HG02852 (cell line): ENCODE data around the gene EFNA5.
A peak's percentile ranks its signal among the peaks of the same experiment; 100 is the strongest.
"Not testable (repeated sequence)": the region's sequence is repeated elsewhere in the genome, so short reads cannot be mapped to it uniquely, and the experiment has no call there.

Source experiments
- ATAC-seq: cut with Tn5 transposase; IDR thresholded peaks from one replicate; pipeline ENCODE4 v1.9.1; 2021; ENCODE audit warnings: mild to moderate bottlenecking, moderate library complexity; ENCODE audit not compliant: unreplicated experiment

The EFNA5 gene

DNA sequence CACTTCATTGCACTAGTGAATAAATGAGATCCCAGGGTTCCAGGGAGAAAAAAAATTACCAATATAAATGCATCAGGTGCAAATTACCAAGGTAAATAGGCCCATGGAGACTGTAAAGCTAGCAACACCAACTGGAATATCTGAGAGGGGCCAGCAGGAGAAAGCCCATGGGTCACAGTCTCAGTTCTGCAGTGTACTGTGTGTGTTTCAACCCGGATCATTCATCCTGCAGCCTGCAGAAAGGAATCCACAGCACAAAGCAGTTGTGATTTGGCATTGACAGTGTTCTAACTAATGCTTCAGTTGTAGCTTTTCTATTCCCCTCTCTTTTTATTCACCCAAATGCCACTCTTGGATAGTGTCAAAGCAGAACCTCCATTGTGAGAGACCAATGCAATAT, 171.0 kb downstream of the EFNA5 start:
- no peak for ATAC-seq

GRCh38 chr5:107499237-107499636, 171.5 kb downstream of the EFNA5 start:
- no peak for ATAC-seq

DNA sequence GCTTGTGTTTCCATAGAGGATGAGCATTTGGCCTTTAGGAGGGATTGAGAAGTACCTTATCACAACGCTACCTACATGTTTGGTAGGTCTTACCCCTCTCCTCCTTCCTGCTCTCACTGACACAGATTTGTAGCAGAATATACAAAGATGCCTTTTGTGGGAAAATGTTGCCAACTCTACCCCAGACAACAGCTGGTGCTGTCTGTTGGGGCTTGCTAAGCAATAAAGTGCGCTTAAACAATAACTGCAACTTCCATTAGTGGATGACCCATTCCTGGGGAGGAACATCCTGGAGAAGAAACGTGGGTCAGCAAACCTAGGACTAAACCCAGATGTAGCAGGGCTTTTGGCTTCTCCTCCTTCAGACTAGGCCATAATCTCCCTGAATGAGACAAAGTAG, 174.3 kb downstream of the EFNA5 start:
- ATAC-seq: no peak

DNA sequence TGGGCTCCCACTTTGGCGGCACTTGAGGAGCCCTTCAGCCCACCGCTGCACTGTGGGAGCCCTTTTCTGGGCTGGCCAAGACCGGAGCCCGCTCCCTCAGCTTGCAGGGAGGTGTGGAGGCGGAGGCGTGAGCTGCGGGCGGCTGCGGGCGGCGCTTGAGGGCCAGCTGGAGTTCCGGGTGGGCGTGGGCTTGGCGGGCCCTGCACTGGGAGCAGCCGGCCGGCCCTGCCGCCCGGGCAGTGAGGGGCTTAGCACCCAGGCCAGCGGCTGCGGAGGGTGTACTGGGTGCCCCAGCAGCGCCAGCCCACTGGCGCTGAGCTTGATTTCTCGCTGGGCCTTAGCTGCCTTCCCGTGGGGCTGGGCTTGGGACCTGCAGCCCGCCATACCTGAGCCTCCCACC, 176.6 kb downstream of the EFNA5 start:
- not testable (repeated sequence) for ATAC-seq

DNA sequence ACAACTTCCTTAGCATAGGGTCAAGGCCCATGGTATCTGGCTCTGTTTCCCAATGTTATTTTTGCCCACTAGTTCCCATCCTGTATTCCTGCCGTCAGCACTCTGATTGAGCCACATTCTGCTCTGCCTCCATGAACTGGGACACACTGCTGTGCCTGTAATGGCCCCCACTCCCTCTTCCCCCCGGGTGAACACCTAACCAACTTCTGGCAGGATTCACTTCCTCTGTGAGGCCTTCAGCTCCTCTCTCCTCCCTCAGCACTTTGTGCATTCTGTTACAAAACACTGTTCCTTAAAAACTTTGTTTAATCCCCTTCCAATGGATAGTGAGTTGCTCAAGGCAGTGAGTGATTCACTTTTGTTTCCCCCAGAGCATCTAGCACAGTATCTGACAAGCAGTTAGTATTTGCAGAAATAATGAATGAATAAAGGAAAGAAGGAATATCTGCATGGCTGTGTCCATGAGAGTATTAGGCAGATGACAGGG, 183.6 kb downstream of the EFNA5 start:
- no peak for ATAC-seq

GRCh38 chr5:107486489-107486888, 184.2 kb downstream of the EFNA5 start:
- ATAC-seq: peak; percentile 73

DNA sequence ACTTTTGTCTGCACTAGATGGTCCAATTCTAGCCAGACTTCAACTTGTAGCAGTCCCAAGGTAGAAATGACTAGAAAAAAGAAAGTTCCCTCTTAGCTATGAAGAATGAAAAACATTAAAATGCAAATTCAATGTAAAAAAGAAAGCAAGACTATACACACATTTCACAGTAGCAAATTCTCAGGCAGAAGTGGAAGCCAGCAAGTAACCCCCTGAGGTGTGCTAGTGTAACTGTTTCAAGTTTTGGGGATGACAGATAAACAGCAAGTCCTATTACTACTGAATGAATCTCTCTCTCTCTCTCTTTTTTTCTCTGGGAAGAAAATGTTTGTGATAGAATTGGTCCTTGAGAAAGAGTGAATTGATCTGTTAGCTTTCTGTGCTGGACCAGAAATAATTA, 185.6 kb downstream of the EFNA5 start:
- ATAC-seq: peak; percentile 60

- ATAC-seq: no peak
These were observed 186.5 kb downstream of the EFNA5 start for GRCh38 chr5:107484281-107484680.

DNA sequence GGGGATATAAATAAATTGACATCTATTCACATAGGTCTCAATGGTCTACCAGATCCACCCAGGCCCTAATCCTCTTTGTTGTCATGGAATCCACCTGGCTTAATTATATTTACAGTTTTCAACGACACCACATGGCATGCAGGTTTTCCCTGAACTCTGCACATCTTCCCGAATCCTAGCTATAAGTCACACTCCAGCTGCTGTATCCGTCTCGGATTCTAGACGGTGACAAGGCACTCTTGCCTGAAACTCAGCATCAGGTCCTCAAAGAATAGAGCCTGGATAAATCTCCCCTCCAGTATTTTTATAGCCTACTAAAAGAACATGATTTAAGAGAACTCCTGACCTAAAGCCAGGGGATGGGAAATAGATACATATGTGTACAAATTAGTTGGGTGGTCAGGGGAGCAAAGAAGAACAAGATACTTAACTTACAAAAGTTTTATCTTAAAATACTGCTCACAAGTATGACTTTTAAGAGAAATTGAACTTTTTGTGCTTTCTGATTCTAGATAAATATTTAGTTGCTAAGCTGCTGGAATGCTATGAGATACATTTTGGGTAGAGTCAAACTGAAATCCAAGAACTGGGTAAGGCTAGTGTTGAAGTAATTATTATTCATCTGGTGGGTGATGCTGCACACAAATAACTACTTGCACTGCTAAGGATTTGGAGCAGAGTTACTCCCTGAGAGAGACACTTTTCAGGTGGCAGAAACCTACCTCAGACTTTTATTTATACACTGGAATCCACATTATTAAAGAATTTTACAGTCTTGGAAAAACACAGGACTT, 187.3 kb downstream of the EFNA5 start:
- ATAC-seq: no peak

GRCh38 chr5:107478068-107478641, 192.6 kb downstream of the EFNA5 start:
- no peak for ATAC-seq

DNA sequence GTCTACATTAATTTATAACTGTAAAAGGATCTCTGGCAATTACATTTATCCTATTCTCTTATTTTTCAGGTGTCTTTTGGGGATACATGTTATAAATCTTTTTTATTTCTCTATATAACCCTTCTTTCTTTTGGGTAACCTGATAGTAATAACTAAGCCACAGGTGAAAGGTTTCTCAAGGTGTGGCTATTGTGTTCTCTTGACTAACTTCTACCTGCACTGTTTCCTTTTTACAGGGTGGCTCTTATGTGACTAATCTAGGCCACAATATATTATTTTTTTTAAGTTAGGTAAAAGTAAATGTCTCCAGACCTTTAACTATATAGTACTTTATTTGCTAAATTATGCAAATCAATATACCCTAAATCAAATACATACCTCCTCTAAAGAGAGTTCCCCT, 193.2 kb downstream of the EFNA5 start:
- ATAC-seq: no peak

DNA sequence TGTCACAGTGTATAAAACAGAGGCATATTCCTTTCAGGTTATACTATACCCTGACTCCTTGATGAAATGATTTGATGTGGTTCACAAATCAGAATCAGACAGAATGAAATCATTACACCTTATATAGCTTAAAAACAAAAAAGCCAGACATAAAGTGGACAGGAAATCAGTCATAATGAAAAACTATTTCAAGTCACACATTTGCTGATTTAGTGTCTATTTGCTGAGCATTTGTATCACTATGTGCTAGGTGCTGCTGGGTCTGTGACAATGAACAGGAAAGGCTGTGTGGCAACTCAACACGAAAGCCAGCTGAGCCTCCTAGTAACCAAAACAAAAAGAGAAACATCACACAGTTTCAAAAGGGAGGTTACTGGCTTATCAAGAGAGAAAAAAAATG, 194.0 kb downstream of the EFNA5 start:
- ATAC-seq: peak; percentile 94

DNA sequence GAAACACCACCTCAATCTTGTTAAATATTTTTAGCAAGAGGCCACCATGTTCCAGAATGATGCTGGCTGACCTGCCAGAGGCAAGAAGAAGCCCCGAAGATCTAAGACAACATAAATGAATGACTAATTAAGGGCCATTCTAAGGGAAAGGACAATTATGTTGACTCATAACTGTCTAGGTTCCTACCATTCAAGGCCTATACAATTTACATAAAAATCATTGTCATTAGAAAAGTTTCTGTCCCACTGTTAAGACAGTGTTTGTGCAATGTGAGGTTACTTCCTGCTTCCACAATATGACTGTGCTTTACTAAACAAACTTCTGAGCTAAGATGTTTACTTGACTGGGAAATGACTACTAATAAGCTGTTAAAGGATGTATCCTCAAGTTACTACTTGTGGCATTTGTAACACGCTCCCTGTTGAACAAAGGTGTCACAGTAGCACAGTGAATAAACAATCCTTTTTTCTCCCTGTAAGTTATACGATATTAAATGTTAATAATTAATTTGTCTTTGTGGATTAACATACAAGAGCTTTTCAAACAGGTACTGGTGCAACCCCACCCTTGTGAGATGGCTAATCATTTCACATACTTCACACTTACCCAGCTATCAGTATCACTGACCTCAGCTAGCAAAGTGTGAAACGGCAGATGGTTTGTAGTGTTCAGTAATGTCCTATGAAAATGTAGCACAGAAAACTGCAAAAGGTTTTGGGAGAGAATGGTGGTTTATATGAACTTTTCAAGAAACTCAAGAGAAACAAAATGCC, 195.8 kb downstream of the EFNA5 start:
- peak; percentile 48 for ATAC-seq

GRCh38 chr5:107474361-107474715, 196.4 kb downstream of the EFNA5 start:
- no peak for ATAC-seq

DNA sequence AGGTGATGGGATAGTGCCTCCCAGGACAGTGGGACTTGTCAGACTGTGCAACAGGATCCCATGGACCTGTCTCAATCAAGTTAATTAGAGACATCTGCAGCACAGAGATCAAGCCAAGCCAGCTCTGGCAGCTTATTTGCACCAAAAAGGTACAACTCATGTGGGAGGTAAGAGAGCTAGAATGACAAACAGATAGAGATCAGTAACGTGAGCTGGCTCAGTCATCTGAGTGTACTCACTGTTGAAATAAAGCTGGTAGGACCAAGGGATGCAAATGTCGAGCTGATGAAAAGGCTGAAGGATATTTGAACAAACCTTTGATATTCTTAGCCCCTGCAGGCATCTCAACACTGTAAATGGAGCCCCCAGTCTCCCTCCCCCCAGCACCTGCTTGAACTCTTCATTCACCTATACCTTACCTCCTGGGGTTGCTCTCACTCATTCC, 198.1 kb downstream of the EFNA5 start:
- ATAC-seq: no peak

GRCh38 chr5:107470295-107470582, 200.5 kb downstream of the EFNA5 start:
- ATAC-seq: no peak

GRCh38 chr5:107469485-107470294, 201.0 kb downstream of the EFNA5 start:
- no peak for ATAC-seq

- ATAC-seq: no peak
These were observed 201.7 kb downstream of the EFNA5 start for GRCh38 chr5:107469064-107469463.

- no peak for ATAC-seq
These were observed 202.5 kb downstream of the EFNA5 start for GRCh38 chr5:107468276-107468675.

- no peak for ATAC-seq
These were observed 203.4 kb downstream of the EFNA5 start for GRCh38 chr5:107467137-107467932.
